GM12878 (cell line): Measurements from ENCODE around the gene TRAF3IP1. TPM values are rescaled to one million over a fixed set of nuclear protein-coding genes. Genes with fewer than 3 reads are reported as not detected.

Source experiments
- GABPA ChIP-seq: IDR thresholded peaks from 2 replicates; pipeline ENCODE4 v1.6.1; 2014; ENCODE audit warnings: antibody characterized with exemption, low read depth, mild to moderate bottlenecking, inconsistent platforms
- SP1 ChIP-seq: IDR thresholded peaks from one replicate; pipeline ENCODE4 v1.6.1; 2011; ENCODE audit warnings: low read depth, low read length
- TCF12 ChIP-seq: IDR thresholded peaks from 2 replicates; pipeline ENCODE4 v1.6.1; 2011; ENCODE audit warnings: low read depth, mild to moderate bottlenecking, low read length
- polyA plus RNA-seq, 11 experiments: library from polyadenylated mRNA; depleted of rRNA in 4 of 11; unstranded in 6 of 11; stranded (reverse) in 5 of 11; fragments of >200 nt; fragmentation: Nextera tagmentation in 4 of 11; fragmentation: Illumina TruSeq in 1 of 11; extraction: Ambion mirVana in 4 of 11; extraction: Trizol in 1 of 11; gene quantifications; 1 replicate in 1 of 11; 2 replicates in 10 of 11; pipeline versions ENCODE4 v1.2.1 to v1.2.3, GENCODE V29; 2011 to 2016; ENCODE audit warnings: inconsistent platforms in 2 of 11, missing spikeins in 2 of 11, low read depth in 1 of 11
- total RNA-seq, 4 experiments: library from RNA; depleted of rRNA in 3 of 4; stranded (reverse); fragments of >200 nt in 3 of 4; fragmentation: Illumina TruSeq in 1 of 4; extraction: Trizol in 1 of 4; gene quantifications; 2 replicates each; pipeline versions ENCODE4 v1.2.1 to v1.2.3, GENCODE V29; 2013 to 2021
- TF ChIP-seq, protein P1 (sequence below): fragments of 450-650 bp; IDR thresholded peaks from 2 replicates; pipeline ENCODE4 v1.6.1; 2017; ENCODE audit warnings: mild to moderate bottlenecking
- TF ChIP-seq, protein P2 (sequence below): IDR thresholded peaks from 2 replicates; pipeline ENCODE4 v1.6.1; 2011; ENCODE audit warnings: mild to moderate bottlenecking, low read depth, low read length, moderate library complexity; ENCODE audit not compliant: insufficient replicate concordance
- TF ChIP-seq, protein P3 (sequence below): IDR thresholded peaks from 2 replicates; pipeline ENCODE4 v1.6.1; 2012; ENCODE audit warnings: improper control_type of control experiment, low read depth, low read length; ENCODE audit not compliant: insufficient replicate concordance

TRAF3IP1 gene
- total and polyA plus RNA-seq, 10 of the 15 experiments (the other 5 are each of a cell fraction or from before 2014, with no cell fraction given), result 1.6 to 7.5 (median 3.6) TPM

DNA sequence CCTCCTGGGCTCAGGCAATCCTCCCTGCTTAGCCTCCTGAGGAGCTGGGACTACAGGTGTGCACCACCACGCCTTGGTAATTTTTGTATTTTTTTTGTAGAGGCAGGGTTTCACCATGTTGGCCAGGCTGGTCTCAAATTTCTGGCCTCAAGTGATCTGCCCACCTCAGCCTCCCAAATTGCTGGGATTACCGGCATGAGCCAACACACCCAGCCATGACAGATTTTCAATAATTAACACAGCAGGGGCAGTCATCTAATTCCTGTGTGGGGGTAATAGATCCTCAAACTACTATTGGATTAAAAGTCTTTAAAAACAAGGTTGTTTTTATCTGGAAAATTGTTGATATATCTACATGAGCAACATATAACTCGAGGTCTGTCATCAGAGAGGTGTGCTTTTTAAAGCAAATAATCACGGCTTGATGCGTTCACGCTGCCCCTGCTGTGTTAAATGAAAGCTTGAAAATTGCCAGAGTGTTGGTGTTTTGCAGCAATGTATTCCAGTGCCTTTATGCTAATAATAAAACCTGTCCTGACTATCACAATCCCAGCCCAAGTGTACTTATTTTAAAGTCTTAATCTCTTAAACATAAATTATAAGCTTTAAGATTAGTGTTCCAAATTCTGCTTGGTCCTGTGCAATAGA, 70.8 kb downstream of the TRAF3IP1 start (continued):
- TF ChIP-seq, protein P1, sequence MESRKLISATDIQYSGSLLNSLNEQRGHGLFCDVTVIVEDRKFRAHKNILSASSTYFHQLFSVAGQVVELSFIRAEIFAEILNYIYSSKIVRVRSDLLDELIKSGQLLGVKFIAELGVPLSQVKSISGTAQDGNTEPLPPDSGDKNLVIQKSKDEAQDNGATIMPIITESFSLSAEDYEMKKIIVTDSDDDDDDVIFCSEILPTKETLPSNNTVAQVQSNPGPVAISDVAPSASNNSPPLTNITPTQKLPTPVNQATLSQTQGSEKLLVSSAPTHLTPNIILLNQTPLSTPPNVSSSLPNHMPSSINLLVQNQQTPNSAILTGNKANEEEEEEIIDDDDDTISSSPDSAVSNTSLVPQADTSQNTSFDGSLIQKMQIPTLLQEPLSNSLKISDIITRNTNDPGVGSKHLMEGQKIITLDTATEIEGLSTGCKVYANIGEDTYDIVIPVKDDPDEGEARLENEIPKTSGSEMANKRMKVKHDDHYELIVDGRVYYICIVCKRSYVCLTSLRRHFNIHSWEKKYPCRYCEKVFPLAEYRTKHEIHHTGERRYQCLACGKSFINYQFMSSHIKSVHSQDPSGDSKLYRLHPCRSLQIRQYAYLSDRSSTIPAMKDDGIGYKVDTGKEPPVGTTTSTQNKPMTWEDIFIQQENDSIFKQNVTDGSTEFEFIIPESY, result no peak
- TF ChIP-seq, protein P2, sequence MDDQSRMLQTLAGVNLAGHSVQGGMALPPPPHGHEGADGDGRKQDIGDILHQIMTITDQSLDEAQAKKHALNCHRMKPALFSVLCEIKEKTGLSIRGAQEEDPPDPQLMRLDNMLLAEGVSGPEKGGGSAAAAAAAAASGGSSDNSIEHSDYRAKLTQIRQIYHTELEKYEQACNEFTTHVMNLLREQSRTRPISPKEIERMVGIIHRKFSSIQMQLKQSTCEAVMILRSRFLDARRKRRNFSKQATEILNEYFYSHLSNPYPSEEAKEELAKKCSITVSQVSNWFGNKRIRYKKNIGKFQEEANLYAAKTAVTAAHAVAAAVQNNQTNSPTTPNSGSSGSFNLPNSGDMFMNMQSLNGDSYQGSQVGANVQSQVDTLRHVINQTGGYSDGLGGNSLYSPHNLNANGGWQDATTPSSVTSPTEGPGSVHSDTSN, result no peak
- TF ChIP-seq SP1, result no peak
- no peak for TF ChIP-seq GABPA
- TF ChIP-seq, protein P3, sequence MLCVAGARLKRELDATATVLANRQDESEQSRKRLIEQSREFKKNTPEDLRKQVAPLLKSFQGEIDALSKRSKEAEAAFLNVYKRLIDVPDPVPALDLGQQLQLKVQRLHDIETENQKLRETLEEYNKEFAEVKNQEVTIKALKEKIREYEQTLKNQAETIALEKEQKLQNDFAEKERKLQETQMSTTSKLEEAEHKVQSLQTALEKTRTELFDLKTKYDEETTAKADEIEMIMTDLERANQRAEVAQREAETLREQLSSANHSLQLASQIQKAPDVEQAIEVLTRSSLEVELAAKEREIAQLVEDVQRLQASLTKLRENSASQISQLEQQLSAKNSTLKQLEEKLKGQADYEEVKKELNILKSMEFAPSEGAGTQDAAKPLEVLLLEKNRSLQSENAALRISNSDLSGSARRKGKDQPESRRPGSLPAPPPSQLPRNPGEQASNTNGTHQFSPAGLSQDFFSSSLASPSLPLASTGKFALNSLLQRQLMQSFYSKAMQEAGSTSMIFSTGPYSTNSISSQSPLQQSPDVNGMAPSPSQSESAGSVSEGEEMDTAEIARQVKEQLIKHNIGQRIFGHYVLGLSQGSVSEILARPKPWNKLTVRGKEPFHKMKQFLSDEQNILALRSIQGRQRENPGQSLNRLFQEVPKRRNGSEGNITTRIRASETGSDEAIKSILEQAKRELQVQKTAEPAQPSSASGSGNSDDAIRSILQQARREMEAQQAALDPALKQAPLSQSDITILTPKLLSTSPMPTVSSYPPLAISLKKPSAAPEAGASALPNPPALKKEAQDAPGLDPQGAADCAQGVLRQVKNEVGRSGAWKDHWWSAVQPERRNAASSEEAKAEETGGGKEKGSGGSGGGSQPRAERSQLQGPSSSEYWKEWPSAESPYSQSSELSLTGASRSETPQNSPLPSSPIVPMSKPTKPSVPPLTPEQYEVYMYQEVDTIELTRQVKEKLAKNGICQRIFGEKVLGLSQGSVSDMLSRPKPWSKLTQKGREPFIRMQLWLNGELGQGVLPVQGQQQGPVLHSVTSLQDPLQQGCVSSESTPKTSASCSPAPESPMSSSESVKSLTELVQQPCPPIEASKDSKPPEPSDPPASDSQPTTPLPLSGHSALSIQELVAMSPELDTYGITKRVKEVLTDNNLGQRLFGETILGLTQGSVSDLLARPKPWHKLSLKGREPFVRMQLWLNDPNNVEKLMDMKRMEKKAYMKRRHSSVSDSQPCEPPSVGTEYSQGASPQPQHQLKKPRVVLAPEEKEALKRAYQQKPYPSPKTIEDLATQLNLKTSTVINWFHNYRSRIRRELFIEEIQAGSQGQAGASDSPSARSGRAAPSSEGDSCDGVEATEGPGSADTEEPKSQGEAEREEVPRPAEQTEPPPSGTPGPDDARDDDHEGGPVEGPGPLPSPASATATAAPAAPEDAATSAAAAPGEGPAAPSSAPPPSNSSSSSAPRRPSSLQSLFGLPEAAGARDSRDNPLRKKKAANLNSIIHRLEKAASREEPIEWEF, result no peak
- no peak for TF ChIP-seq TCF12
